ENCODE data around the gene CTDP1. TPM values are rescaled to one million over a fixed set of nuclear protein-coding genes. Genes with fewer than 3 reads are reported as not detected.

CTDP1 gene
- total RNA-seq, result 23.9 and 24.9 TPM in 2 replicates
- long read RNA-seq, partial matches to known transcripts, result 1 of 1 reads
- long read RNA-seq, other reads (novel, unspliced or antisense), result 0 of 1 reads

GRCh38 chr18:79679552-79680099, at the start of gene CTDP1:
Gene CTDP1, plus strand, starts transcription at chr18:79679803. Its CDS starts 145 bp downstream, at chr18:79679948.
- peaks cover 39% of the 10 kb centered on the region for H3K4me1 Mint-ChIP-seq (ENCODE audit: low read depth)
- peak within 1 kb of the TSS; percentile 99 for H3K27ac Mint-ChIP-seq
- peak; percentile 68 for DNase-seq (ENCODE audit: low spot score, unreplicated experiment)
- H3K9me3 Mint-ChIP-seq (ENCODE audit: low read depth), result no peaks in the 10 kb centered on the region
- peak within 1 kb of the TSS; percentile 96 for H3K4me3 Mint-ChIP-seq (ENCODE audit: low read depth)
- peaks cover 1% of the 10 kb centered on the region for H3K36me3 Mint-ChIP-seq (ENCODE audit: insufficient read depth)
- no peak for TF ChIP-seq CTCF (IDR thresholded peaks at IDR 0.05; ENCODE audit: unreplicated experiment)
- no peaks in the 10 kb centered on the region for H3K27me3 Mint-ChIP-seq

- no peak for TF ChIP-seq CTCF (IDR thresholded peaks at IDR 0.05; ENCODE audit: unreplicated experiment)
- Mint-ChIP-seq H3K4me3 (ENCODE audit: low read depth) (no peak overlapping the region), H3K36me3 (ENCODE audit: insufficient read depth) (no peaks in the 10 kb centered on the region)
These were observed 49.1 kb upstream of the CTDP1 start for GRCh38 chr18:79630281-79631095.

GRCh38 chr18:79631096-79631507, 48.5 kb upstream of the CTDP1 start:
- Mint-ChIP-seq H3K36me3 (ENCODE audit: insufficient read depth) (no peaks in the 10 kb centered on the region), H3K27ac (no peak overlapping the region), H3K4me3 (ENCODE audit: low read depth) (no peak overlapping the region), H3K27me3 (peaks cover 19% of the 10 kb centered on the region), H3K4me1 (ENCODE audit: low read depth) (peaks cover 1% of the 10 kb centered on the region), H3K9me3 (ENCODE audit: low read depth) (peaks cover 6% of the 10 kb centered on the region)
- TF ChIP-seq CTCF (IDR thresholded peaks at IDR 0.05; ENCODE audit: unreplicated experiment), result no peak
- no peak for DNase-seq (ENCODE audit: low spot score, unreplicated experiment)

More at GRCh38 chr18:79630281-79631095, 49.1 kb upstream of the CTDP1 start:
- Mint-ChIP-seq H3K4me1 (ENCODE audit: low read depth) (peaks cover 1% of the 10 kb centered on the region), H3K27ac (no peak overlapping the region), H3K27me3 (peaks cover 22% of the 10 kb centered on the region), H3K9me3 (ENCODE audit: low read depth) (peaks cover 6% of the 10 kb centered on the region)
- no peak for DNase-seq (ENCODE audit: low spot score, unreplicated experiment)

GRCh38 chr18:79631761-79632446, 47.7 kb upstream of the CTDP1 start:
- H3K36me3 Mint-ChIP-seq (ENCODE audit: insufficient read depth), result no peaks in the 10 kb centered on the region
- H3K4me3 Mint-ChIP-seq (ENCODE audit: low read depth), result no peak overlapping the region
- no peak for DNase-seq (ENCODE audit: low spot score, unreplicated experiment)
- H3K4me1 Mint-ChIP-seq (ENCODE audit: low read depth), result peaks cover 1% of the 10 kb centered on the region
- no peak for TF ChIP-seq CTCF (IDR thresholded peaks at IDR 0.05; ENCODE audit: unreplicated experiment)
- H3K9me3 Mint-ChIP-seq (ENCODE audit: low read depth), result peaks cover 6% of the 10 kb centered on the region
- peaks cover 19% of the 10 kb centered on the region for H3K27me3 Mint-ChIP-seq
- no peak overlapping the region for H3K27ac Mint-ChIP-seq

- H3K4me3 Mint-ChIP-seq (ENCODE audit: low read depth), result no peak overlapping the region
- peaks cover 19% of the 10 kb centered on the region for H3K27me3 Mint-ChIP-seq
- H3K4me1 Mint-ChIP-seq (ENCODE audit: low read depth), result peaks cover 1% of the 10 kb centered on the region
- TF ChIP-seq CTCF (IDR thresholded peaks at IDR 0.05; ENCODE audit: unreplicated experiment), result no peak
- peaks cover 6% of the 10 kb centered on the region for H3K9me3 Mint-ChIP-seq (ENCODE audit: low read depth)
- no peaks in the 10 kb centered on the region for H3K36me3 Mint-ChIP-seq (ENCODE audit: insufficient read depth)
- no peak for DNase-seq (ENCODE audit: low spot score, unreplicated experiment)
- H3K27ac Mint-ChIP-seq, result no peak overlapping the region
These were observed 46.8 kb upstream of the CTDP1 start for GRCh38 chr18:79632765-79633164.

All from progenitor cell of endocrine pancreas (in vitro differentiated cells).